Esophagus squamous epithelium (tissue), 4 donors: Measurements from ENCODE around the gene EIF2D.
"Not testable (repeated sequence)": the region's sequence is repeated elsewhere in the genome, so short reads cannot be mapped to it uniquely, and the experiment has no call there.

Experiments used
- CTCF ChIP-seq, 6 experiments: fragments of 450-650 bp in 4 of 6; fragments of 200-600 bp in 2 of 6; sonication (generic) in 2 of 6; IDR thresholded peaks; one replicate each; pipeline ENCODE4 v1.5.1; 2016 to 2019; ENCODE audit warnings: antibody characterized with exemption in 6 of 6, mild to moderate bottlenecking in 4 of 6, moderate library complexity in 4 of 6
- POLR2A ChIP-seq, 4 donors: fragments of 450-650 bp; IDR thresholded peaks; one replicate each; pipeline ENCODE4 v1.6.1; 2017; ENCODE audit warnings: antibody characterized with exemption in 4 of 4, mild to moderate bottlenecking in 4 of 4, moderate library complexity in 3 of 4

- TF ChIP-seq CTCF, POLR2A (IDR thresholded peaks at IDR 0.05): not testable (repeated sequence)
Measured at GRCh38 chr1:206626396-206626795, 14.1 kb upstream of the EIF2D start.
